SK-N-SH treated with all-trans-retinoic acid at 6 μM for 48 hours (cell line): ENCODE results near the gene TNK1.

Experiments used
- ARNTL ChIP-seq: fragments of 450-650 bp; formaldehyde crosslinking; IDR thresholded peaks from 2 replicates; pipeline ENCODE4 v1.5.0; 2020; ENCODE audit warnings: low read depth, mild to moderate bottlenecking, moderate library complexity, borderline replicate concordance
- GLIS3 ChIP-seq: fragments of 250-450 bp; sonication (Bioruptor Pico); IDR thresholded peaks from 2 replicates; pipeline ENCODE4 v1.5.0; 2020; ENCODE audit warnings: mild to moderate bottlenecking, moderate library complexity
- PPARA ChIP-seq: fragments of 250-450 bp; sonication (Bioruptor Pico); IDR thresholded peaks from 2 replicates; pipeline ENCODE4 v1.5.0; 2020; ENCODE audit warnings: mild to moderate bottlenecking, borderline replicate concordance
- SNAI2 ChIP-seq: fragments of 250-450 bp; sonication (Bioruptor Pico); IDR thresholded peaks from 2 replicates; pipeline ENCODE4 v1.5.0; 2020; ENCODE audit warnings: mild to moderate bottlenecking, moderate library complexity
- TOX ChIP-seq: fragments of 250-450 bp; sonication (Bioruptor Pico); IDR thresholded peaks from 2 replicates; pipeline ENCODE4 v1.8.0; 2021; ENCODE audit warnings: mild to moderate bottlenecking, moderate library complexity, borderline replicate concordance
- ZC3H10 ChIP-seq: fragments of 250-450 bp; sonication (Bioruptor Pico); IDR thresholded peaks from 2 replicates; pipeline ENCODE4 v1.5.1; 2021; ENCODE audit warnings: mild to moderate bottlenecking, moderate library complexity
- ZFP3 ChIP-seq: fragments of 250-450 bp; sonication (Bioruptor Pico); IDR thresholded peaks from 2 replicates; pipeline ENCODE4 v1.5.0; 2020; ENCODE audit warnings: mild to moderate bottlenecking, moderate library complexity
- ZNF8 ChIP-seq: fragments of 450-650 bp; formaldehyde crosslinking; IDR thresholded peaks from 2 replicates; pipeline ENCODE4 v1.5.0; 2020; ENCODE audit warnings: mild to moderate bottlenecking, moderate library complexity
- TF ChIP-seq, protein P1 (sequence below): fragments of 250-450 bp; sonication (Bioruptor Pico); IDR thresholded peaks from 2 replicates; pipeline ENCODE4 v1.5.1; 2020; ENCODE audit warnings: low read depth, mild to moderate bottlenecking, moderate library complexity
- TF ChIP-seq, protein P2 (sequence below): fragments of 250-450 bp; sonication (Bioruptor Pico); IDR thresholded peaks from 2 replicates; pipeline ENCODE4 v1.8.0; 2021; ENCODE audit warnings: low read depth, mild to moderate bottlenecking, moderate library complexity, borderline replicate concordance
- TF ChIP-seq, protein P3 (sequence below): fragments of 250-450 bp; sonication (Bioruptor Pico); IDR thresholded peaks from 2 replicates; pipeline ENCODE4 v1.8.0; 2020; ENCODE audit warnings: mild to moderate bottlenecking, moderate library complexity, borderline replicate concordance

DNA sequence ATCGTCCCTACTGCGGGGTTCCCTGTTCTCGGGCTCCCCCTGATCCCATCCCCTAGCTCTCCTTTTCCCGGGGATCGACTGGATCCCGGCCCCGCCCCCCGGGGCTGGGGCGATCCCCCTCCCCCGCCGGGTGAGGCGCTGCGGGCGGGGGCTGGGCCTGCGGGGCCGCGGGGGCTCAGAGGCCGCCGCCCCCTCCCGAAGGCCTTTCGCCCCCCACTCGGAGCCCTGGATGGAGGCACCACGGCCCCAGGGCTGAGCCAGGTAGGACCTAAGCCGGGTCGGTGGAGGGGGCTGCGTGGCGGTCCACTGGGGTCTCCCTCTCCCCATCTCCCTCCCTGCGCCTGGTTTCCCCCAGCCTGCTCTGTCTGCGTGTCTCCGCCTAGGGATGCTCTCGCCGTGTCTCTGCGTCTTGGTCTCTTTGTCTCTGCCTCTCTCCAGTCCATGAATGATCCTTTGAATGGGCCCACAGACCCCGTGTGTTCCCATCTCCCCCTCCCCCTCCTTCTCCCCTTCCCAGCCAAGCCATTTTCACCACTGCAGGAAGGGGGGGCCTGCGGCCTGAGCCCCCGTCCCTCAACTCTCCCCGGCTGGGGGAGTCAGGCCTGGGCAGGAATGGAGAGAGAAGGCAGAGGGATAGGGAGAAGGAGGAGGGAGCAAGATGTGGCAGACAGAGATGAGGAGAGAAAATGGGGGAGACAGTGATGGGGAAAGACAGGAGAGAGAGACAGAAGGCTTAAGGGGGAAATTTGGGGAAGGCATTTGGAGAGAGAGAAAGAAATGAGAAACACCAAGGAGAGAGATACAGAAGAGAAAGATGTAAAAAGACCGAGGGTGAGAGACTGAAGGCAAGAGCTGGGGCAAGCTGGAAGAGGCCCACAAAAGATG, 24.7 kb downstream of the TNK1 start:
- TF ChIP-seq ZNF8 (CRISPR knock-in tag) (no peak), ZC3H10 (CRISPR knock-in tag) (no peak), ARNTL (CRISPR knock-in tag) (no peak), SNAI2 (CRISPR knock-in tag) (no peak), ZFP3 (no peak), PPARA (CRISPR knock-in tag) (no peak), TOX (CRISPR knock-in tag) (no peak), GLIS3 (CRISPR knock-in tag) (no peak)
- TF ChIP-seq, protein P1, sequence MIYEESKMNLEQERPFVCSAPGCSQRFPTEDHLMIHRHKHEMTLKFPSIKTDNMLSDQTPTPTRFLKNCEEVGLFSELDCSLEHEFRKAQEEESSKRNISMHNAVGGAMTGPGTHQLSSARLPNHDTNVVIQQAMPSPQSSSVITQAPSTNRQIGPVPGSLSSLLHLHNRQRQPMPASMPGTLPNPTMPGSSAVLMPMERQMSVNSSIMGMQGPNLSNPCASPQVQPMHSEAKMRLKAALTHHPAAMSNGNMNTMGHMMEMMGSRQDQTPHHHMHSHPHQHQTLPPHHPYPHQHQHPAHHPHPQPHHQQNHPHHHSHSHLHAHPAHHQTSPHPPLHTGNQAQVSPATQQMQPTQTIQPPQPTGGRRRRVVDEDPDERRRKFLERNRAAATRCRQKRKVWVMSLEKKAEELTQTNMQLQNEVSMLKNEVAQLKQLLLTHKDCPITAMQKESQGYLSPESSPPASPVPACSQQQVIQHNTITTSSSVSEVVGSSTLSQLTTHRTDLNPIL (CRISPR knock-in tag): no peak
- TF ChIP-seq, protein P2, sequence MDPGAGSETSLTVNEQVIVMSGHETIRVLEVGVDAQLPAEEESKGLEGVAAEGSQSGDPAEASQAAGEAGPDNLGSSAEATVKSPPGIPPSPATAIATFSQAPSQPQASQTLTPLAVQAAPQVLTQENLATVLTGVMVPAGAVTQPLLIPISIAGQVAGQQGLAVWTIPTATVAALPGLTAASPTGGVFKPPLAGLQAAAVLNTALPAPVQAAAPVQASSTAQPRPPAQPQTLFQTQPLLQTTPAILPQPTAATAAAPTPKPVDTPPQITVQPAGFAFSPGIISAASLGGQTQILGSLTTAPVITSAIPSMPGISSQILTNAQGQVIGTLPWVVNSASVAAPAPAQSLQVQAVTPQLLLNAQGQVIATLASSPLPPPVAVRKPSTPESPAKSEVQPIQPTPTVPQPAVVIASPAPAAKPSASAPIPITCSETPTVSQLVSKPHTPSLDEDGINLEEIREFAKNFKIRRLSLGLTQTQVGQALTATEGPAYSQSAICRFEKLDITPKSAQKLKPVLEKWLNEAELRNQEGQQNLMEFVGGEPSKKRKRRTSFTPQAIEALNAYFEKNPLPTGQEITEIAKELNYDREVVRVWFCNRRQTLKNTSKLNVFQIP (CRISPR knock-in tag): no peak
- TF ChIP-seq, protein P3, sequence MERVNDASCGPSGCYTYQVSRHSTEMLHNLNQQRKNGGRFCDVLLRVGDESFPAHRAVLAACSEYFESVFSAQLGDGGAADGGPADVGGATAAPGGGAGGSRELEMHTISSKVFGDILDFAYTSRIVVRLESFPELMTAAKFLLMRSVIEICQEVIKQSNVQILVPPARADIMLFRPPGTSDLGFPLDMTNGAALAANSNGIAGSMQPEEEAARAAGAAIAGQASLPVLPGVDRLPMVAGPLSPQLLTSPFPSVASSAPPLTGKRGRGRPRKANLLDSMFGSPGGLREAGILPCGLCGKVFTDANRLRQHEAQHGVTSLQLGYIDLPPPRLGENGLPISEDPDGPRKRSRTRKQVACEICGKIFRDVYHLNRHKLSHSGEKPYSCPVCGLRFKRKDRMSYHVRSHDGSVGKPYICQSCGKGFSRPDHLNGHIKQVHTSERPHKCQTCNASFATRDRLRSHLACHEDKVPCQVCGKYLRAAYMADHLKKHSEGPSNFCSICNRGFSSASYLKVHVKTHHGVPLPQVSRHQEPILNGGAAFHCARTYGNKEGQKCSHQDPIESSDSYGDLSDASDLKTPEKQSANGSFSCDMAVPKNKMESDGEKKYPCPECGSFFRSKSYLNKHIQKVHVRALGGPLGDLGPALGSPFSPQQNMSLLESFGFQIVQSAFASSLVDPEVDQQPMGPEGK (CRISPR knock-in tag): no peak
